SK-N-SH (cell line): Measurements from ENCODE around the gene SDF4.

Experiments
- CTCF ChIP-seq: fragments of 200-600 bp; sonication (generic); IDR thresholded peaks from 2 replicates; pipeline ENCODE4 v1.6.1; 2017; ENCODE audit warnings: antibody characterized with exemption, mild to moderate bottlenecking, moderate library complexity
- EP300 ChIP-seq, 2 experiments: IDR thresholded peaks; 2 replicates each; pipeline versions ENCODE4 v1.4.0 to v1.6.1; 2012; ENCODE audit warnings: borderline replicate concordance in 1 of 2, low read depth in 1 of 2, low read length in 1 of 2
- POLR2AphosphoS5 ChIP-seq: IDR thresholded peaks from 2 replicates; pipeline ENCODE4 v1.6.1; 2012; ENCODE audit warnings: low read depth, low read length
- RAD21 ChIP-seq: IDR thresholded peaks from 2 replicates; pipeline ENCODE4 v1.6.1; 2012; ENCODE audit warnings: mild to moderate bottlenecking, low read length
- RFX5 ChIP-seq: IDR thresholded peaks from 2 replicates; pipeline ENCODE4 v1.6.1; 2012; ENCODE audit warnings: mild to moderate bottlenecking, improper control_type of control experiment, low read length

GRCh38 chr1:1259119-1259488, 27.3 kb upstream of the SDF4 start:
- TF ChIP-seq CTCF (no peak), RFX5 (no peak), POLR2AphosphoS5 (no peak), EP300 (IDR thresholded peaks at IDR 0.05; ENCODE audit: borderline replicate concordance in 1 of 2, low read depth in 1 of 2, low read length in 1 of 2) (no peak), RAD21 (no peak)
